Endothelial cell of umbilical vein (primary cell): ENCODE data around the gene OR10J1. TPM values are rescaled to one million over a fixed set of nuclear protein-coding genes. Genes with fewer than 3 reads are reported as not detected.

Source experiments
- BruUV-seq: library from RNA; stranded (reverse); fragments of 400-500 nt; replicated peaks from 2 replicates; lab custom pipeline; 2021; lab: Mats Ljungman, UMichigan
- CTCF ChIA-PET: fragments of 300-600, 350-600 bp; sonication (Branson Sonifier 250); formaldehyde crosslinking; loops from one replicate; lab custom pipeline; 2021; ENCODE audit warnings: antibody characterized with exemption, inconsistent platforms; lab: Charles Lee
- POLR2A ChIA-PET: fragments of 300-600, 350-600 bp; sonication (Branson Sonifier 250); formaldehyde crosslinking; loops from one replicate; lab custom pipeline; 2021; ENCODE audit warnings: antibody characterized with exemption, inconsistent platforms; lab: Charles Lee
- DNase-seq: peaks from one replicate; pipeline ENCODE4 v3.0.0-alpha.2; 2011; ENCODE audit warnings: low read depth, low spot score
- FAIRE-seq: peaks from 2 replicates; lab custom pipeline; 2011; peaks lifted over from hg19 to GRCh38; lab: Jason Lieb, UNC
- H2AFZ ChIP-seq: 2 replicates; pipeline ENCODE4 v1.6.0; 2012; ENCODE audit warnings: low read depth, low read length, control low read depth, inconsistent platforms
- H3K27ac ChIP-seq: 2 replicates; pipeline ENCODE4 v1.5.1; 2011; ENCODE audit warnings: low read depth, mild to moderate bottlenecking, control low read depth, low read length, moderate library complexity; ENCODE audit not compliant: insufficient read depth
- H3K27me3 ChIP-seq, 2 experiments: 2 replicates each; pipeline versions ENCODE4 v1.6.0 to v1.6.1; 2011; ENCODE audit warnings: low read length in 2 of 2, mixed read lengths in 1 of 2; ENCODE audit not compliant: control insufficient read depth in 2 of 2, insufficient read depth in 2 of 2
- H3K36me3 ChIP-seq, 2 experiments: 2 replicates in 1 of 2; 3 replicates in 1 of 2; pipeline ENCODE4 v1.5.1; 2011; ENCODE audit warnings: low read length in 2 of 2, mild to moderate bottlenecking in 1 of 2, moderate library complexity in 1 of 2; ENCODE audit not compliant: control insufficient read depth in 2 of 2, insufficient read depth in 2 of 2; ENCODE audit errors: extremely low read depth in 1 of 2
- H3K4me1 ChIP-seq: 3 replicates; pipeline ENCODE4 v1.5.1; 2011; ENCODE audit warnings: mild to moderate bottlenecking, low read length; ENCODE audit not compliant: control insufficient read depth, insufficient read depth; ENCODE audit errors: extremely low read depth
- H3K4me2 ChIP-seq: 2 replicates; pipeline ENCODE4 v1.6.1; 2011; ENCODE audit warnings: low read length, control low read depth, mixed read lengths; ENCODE audit not compliant: insufficient read depth
- H3K4me3 ChIP-seq, 3 experiments: fragments of 200-600 bp in 1 of 3; sonication (generic), shearing (Covaris generic) in 1 of 3; replicated peaks in 1 of 3; 2 replicates each; pipeline ENCODE4 v1.5.1; 2011 to 2016; ENCODE audit warnings: control low read depth in 3 of 3, low read length in 3 of 3, mild to moderate bottlenecking in 2 of 3, inconsistent platforms in 1 of 3, low read depth in 1 of 3, moderate library complexity in 1 of 3; ENCODE audit not compliant: insufficient read depth in 1 of 3
- H3K79me2 ChIP-seq: 2 replicates; pipeline ENCODE4 v1.6.0; 2012; ENCODE audit warnings: low read length, inconsistent platforms; ENCODE audit not compliant: control insufficient read depth, insufficient read depth
- H3K9ac ChIP-seq: replicated peaks from 2 replicates; pipeline ENCODE3; 2011; ENCODE audit warnings: low read length, control low read depth; ENCODE audit not compliant: insufficient read depth; ENCODE audit errors: extremely low read depth
- H3K9me1 ChIP-seq: replicated peaks from 3 replicates; pipeline ENCODE4 v1.6.0; 2011; ENCODE audit warnings: mild to moderate bottlenecking, low read length; ENCODE audit not compliant: control insufficient read depth, insufficient read depth; ENCODE audit errors: extremely low read depth
- H3K9me3 ChIP-seq: replicated peaks from 2 replicates; pipeline ENCODE4 v1.5.1; 2012; ENCODE audit warnings: low read length, inconsistent platforms; ENCODE audit not compliant: control insufficient read depth, insufficient read depth
- H4K20me1 ChIP-seq: replicated peaks from 2 replicates; pipeline ENCODE3; 2011; ENCODE audit warnings: mild to moderate bottlenecking, low read length; ENCODE audit not compliant: control insufficient read depth, insufficient read depth; ENCODE audit errors: extremely low read depth
- EZH2 ChIP-seq: IDR thresholded peaks from 2 replicates; pipeline ENCODE4 v1.6.1; 2012; ENCODE audit warnings: borderline replicate concordance, low read depth, mild to moderate bottlenecking, moderate library complexity, low read length, inconsistent platforms; ENCODE audit not compliant: severe bottlenecking
- FOS ChIP-seq: IDR thresholded peaks from 2 replicates; pipeline ENCODE4 v1.6.1; 2011; ENCODE audit warnings: mild to moderate bottlenecking, low read length, moderate library complexity, borderline replicate concordance; ENCODE audit not compliant: insufficient read depth
- GATA2 ChIP-seq: IDR thresholded peaks from 2 replicates; pipeline ENCODE4 v1.7.0; 2011; ENCODE audit warnings: low read depth, mild to moderate bottlenecking, moderate library complexity, mixed read lengths, low read length; ENCODE audit not compliant: insufficient read length, insufficient read depth
- JUN ChIP-seq: IDR thresholded peaks from 2 replicates; pipeline ENCODE4 v1.6.1; 2011; ENCODE audit warnings: borderline replicate concordance, low read depth; ENCODE audit not compliant: insufficient read length, insufficient read depth
- MYC ChIP-seq: IDR thresholded peaks from one replicate; pipeline ENCODE4 v1.6.1; 2011; ENCODE audit warnings: mild to moderate bottlenecking, low read depth, low read length
- POLR2A ChIP-seq: IDR thresholded peaks from 2 replicates; pipeline ENCODE4 v1.6.1; 2012; ENCODE audit warnings: low read depth, mild to moderate bottlenecking, control low read depth, low read length
- POLR2AphosphoS5 ChIP-seq: IDR thresholded peaks from 2 replicates; pipeline ENCODE4 v1.6.1; 2012; ENCODE audit warnings: low read depth, mild to moderate bottlenecking, control low read depth, low read length, moderate library complexity; ENCODE audit not compliant: insufficient read depth
- dilution Hi-C: fragments of 300-500 bp; cut with MboI; formaldehyde crosslinking; loops from one replicate; pipeline ENCODE4 v1.15.0; 2019; ENCODE audit warnings: low sequenced_read_pairs; ENCODE audit not compliant: extremely low pct_ligation_motif_present
- intact Hi-C: fragments of 100-400 bp; cut with micrococcal nuclease; formaldehyde crosslinking; loops from one replicate; pipeline ENCODE4 v1.10.0; 2022
- polyA plus RNA-seq, 4 experiments: library from polyadenylated mRNA; depleted of rRNA in 3 of 4; stranded (reverse) in 3 of 4; unstranded in 1 of 4; fragments of >200 nt; gene quantifications; 2 replicates each; pipeline versions ENCODE4 v1.2.1 to v1.2.3, GENCODE V29; 2011 to 2012; ENCODE audit warnings: missing spikeins in 1 of 4
- total RNA-seq: library from RNA; stranded (reverse); gene quantifications from 2 replicates; pipeline ENCODE4 v1.2.3, GENCODE V29; 2021
- TF ChIP-seq, protein P1 (sequence below), 2 donors: IDR thresholded peaks; 1 replicate in 1 of 2; 2 replicates in 1 of 2; pipeline ENCODE4 v1.5.1; 2011; ENCODE audit warnings: low read length in 2 of 2, mild to moderate bottlenecking in 2 of 2, moderate library complexity in 2 of 2, control low read depth in 1 of 2, inconsistent platforms in 1 of 2, low read depth in 1 of 2; ENCODE audit not compliant: insufficient read depth in 1 of 2; ENCODE audit errors: extremely low read depth in 1 of 2
- TF ChIP-seq, protein P2 (sequence below): IDR thresholded peaks from 2 replicates; pipeline ENCODE4 v1.6.1; 2011; ENCODE audit not compliant: insufficient read depth, insufficient read length

Gene OR10J1
- total and polyA plus RNA-seq, 2 donors (not counting 3 experiments of a cell fraction or from before 2014, with no cell fraction given), result not detected

DNA sequence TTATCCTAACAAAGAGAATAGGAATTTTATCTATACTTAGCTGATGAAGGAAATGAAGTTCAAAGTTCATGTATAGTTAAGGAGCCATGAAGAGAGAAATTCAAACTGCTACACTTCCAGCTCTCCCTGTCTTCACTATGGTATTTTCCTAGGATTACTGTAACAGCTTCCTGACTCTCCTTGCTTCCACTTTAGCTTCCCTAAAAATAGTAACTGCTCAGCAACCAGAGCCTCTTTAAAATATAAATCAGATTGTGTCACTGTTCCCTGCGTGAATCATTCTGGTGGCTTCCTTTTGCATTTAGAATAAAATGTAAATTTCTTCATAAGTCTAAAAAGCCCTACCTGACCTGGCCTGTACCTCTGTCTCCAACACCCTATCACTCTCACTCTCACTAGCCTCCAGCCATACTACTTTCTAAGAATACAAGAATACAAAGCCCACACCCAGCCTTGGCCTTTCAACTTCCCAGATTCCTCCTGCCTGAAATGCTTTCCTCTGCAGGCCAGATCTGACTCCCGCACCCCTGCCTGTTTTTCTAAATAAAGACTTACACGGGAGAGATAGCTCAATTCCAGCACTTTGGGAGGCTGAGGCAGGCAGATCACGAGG is 30.5 kb downstream of the OR10J1 start:
- TF ChIP-seq EZH2, result no peak
- peak; percentile 23 for TF ChIP-seq POLR2AphosphoS5
- no peak for TF ChIP-seq MYC
- peak; percentile 25 for TF ChIP-seq POLR2A
- no peak for TF ChIP-seq FOS
- TF ChIP-seq, protein P1, sequence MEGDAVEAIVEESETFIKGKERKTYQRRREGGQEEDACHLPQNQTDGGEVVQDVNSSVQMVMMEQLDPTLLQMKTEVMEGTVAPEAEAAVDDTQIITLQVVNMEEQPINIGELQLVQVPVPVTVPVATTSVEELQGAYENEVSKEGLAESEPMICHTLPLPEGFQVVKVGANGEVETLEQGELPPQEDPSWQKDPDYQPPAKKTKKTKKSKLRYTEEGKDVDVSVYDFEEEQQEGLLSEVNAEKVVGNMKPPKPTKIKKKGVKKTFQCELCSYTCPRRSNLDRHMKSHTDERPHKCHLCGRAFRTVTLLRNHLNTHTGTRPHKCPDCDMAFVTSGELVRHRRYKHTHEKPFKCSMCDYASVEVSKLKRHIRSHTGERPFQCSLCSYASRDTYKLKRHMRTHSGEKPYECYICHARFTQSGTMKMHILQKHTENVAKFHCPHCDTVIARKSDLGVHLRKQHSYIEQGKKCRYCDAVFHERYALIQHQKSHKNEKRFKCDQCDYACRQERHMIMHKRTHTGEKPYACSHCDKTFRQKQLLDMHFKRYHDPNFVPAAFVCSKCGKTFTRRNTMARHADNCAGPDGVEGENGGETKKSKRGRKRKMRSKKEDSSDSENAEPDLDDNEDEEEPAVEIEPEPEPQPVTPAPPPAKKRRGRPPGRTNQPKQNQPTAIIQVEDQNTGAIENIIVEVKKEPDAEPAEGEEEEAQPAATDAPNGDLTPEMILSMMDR (IDR thresholded peaks at IDR 0.05; ENCODE audit: extremely low read depth in 1 of 2, insufficient read depth in 1 of 2, low read depth in 1 of 2, low read length in 2 of 2), result no peak
- TF ChIP-seq GATA2, result no peak
- TF ChIP-seq JUN, result no peak
- TF ChIP-seq, protein P2, sequence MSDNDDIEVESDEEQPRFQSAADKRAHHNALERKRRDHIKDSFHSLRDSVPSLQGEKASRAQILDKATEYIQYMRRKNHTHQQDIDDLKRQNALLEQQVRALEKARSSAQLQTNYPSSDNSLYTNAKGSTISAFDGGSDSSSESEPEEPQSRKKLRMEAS, result no peak
- H3K9me3 ChIP-seq, result no peaks in the 10 kb centered on the region
- no peaks in the 10 kb centered on the region for H3K79me2 ChIP-seq
- H2AFZ ChIP-seq, result peak overlapping the region; percentile 74
- BruUV-seq, result TSS peak; percentile 35
- peak; percentile 66 for FAIRE-seq
- no peaks in the 10 kb centered on the region for H3K9me1 ChIP-seq
- H3K9ac ChIP-seq, result peak overlapping the region; percentile 54
- intact Hi-C loops, result loop anchor here (2.0 to 5.0 kb wide), 3 partner anchors 258 to 452 kb away; no protein-coding TSS in a partner anchor
- no peaks in the 10 kb centered on the region for H3K27me3 ChIP-seq
- H3K4me2 ChIP-seq, result peak overlapping the region; percentile 84
- no peaks in the 10 kb centered on the region for H4K20me1 ChIP-seq
- ChIA-PET POLR2A (interaction anchor here (0.6 kb wide), 1 partner anchor 52 kb away, joined by 3 read pairs; no protein-coding TSS in a partner anchor), CTCF (interaction anchor here (0.7 to 1.1 kb wide), 7 partner anchors 14 to 320 kb away, joined by 3 to 5 read pairs (median 3); no protein-coding TSS in a partner anchor)
- H3K4me3 ChIP-seq, result no peak overlapping the region
- no peaks in the 10 kb centered on the region for H3K36me3 ChIP-seq
- H3K4me1 ChIP-seq, result peaks cover 50% of the 10 kb centered on the region
- dilution Hi-C loops, result no loop called here
- peak; percentile 79 for DNase-seq
- peak overlapping the region; percentile 78 for H3K27ac ChIP-seq
